GM19025 (cell line): ENCODE data around the gene RASEF.
"Not testable (repeated sequence)": the region's sequence is repeated elsewhere in the genome, so short reads cannot be mapped to it uniquely, and the experiment has no call there.

Source experiments
- ATAC-seq: cut with Tn5 transposase; IDR thresholded peaks from one replicate; pipeline ENCODE4 v1.9.1; 2021; ENCODE audit warnings: mild to moderate bottlenecking, low read depth, moderate library complexity; ENCODE audit not compliant: unreplicated experiment

The RASEF gene

GRCh38 chr9:82987370-82988189 lies 75.4 kb downstream of the RASEF start:
- ATAC-seq = no peak

- no peak for ATAC-seq
Observed at GRCh38 chr9:82981552-82981951, 81.4 kb downstream of the RASEF start.

GRCh38 chr9:82975176-82975575 lies 87.8 kb downstream of the RASEF start:
- no peak for ATAC-seq

- ATAC-seq = no peak
Observed at GRCh38 chr9:82972446-82972845, 90.5 kb downstream of the RASEF start.

- no peak for ATAC-seq
Observed at GRCh38 chr9:82970359-82970758, 92.6 kb downstream of the RASEF start.

- ATAC-seq = no peak
Observed at GRCh38 chr9:82969291-82969690, 93.7 kb downstream of the RASEF start.

- ATAC-seq = no peak
Observed at GRCh38 chr9:82968816-82969215, 94.1 kb downstream of the RASEF start.

- no peak for ATAC-seq
Observed at GRCh38 chr9:82968388-82968787, 94.6 kb downstream of the RASEF start.

- peak; percentile 93 for ATAC-seq
Observed at GRCh38 chr9:82961504-82962125, 101.3 kb downstream of the RASEF start.

GRCh38 chr9:82957529-82958379 lies 105.2 kb downstream of the RASEF start:
- no peak for ATAC-seq

GRCh38 chr9:82949203-82949602 lies 113.7 kb downstream of the RASEF start:
- no peak for ATAC-seq

- no peak for ATAC-seq
Observed at GRCh38 chr9:82940376-82940775, 122.6 kb downstream of the RASEF start.

- ATAC-seq = no peak
Observed at GRCh38 chr9:82939451-82939850, 123.5 kb downstream of the RASEF start.

- no peak for ATAC-seq
Observed at GRCh38 chr9:82938426-82939218, 124.3 kb downstream of the RASEF start.

GRCh38 chr9:82936561-82936960 lies 126.4 kb downstream of the RASEF start:
- ATAC-seq = not testable (repeated sequence)

GRCh38 chr9:82934949-82935348 lies 128.0 kb downstream of the RASEF start:
- no peak for ATAC-seq

- not testable (repeated sequence) for ATAC-seq
Observed at GRCh38 chr9:82934025-82934424, 128.9 kb downstream of the RASEF start.

GRCh38 chr9:82930116-82930515 lies 132.8 kb downstream of the RASEF start:
- no peak for ATAC-seq
